Neural progenitor cell (in vitro differentiated cells): Measurements from ENCODE around the gene OR2A25.

Experiments
- CTCF ChIP-seq: fragments of 200-600 bp; sonication (generic); IDR thresholded peaks from 2 replicates; pipeline ENCODE4 v1.5.1; 2017; ENCODE audit warnings: antibody characterized with exemption, mild to moderate bottlenecking
- EZH2 ChIP-seq: fragments of 200-600 bp; sonication (generic); IDR thresholded peaks from 2 replicates; pipeline ENCODE4 v1.6.1; 2017; ENCODE audit warnings: antibody characterized with exemption, mild to moderate bottlenecking, moderate library complexity
- EZH2phosphoT487 ChIP-seq: fragments of 200-600 bp; sonication (generic); IDR thresholded peaks from 2 replicates; pipeline ENCODE4 v1.6.1; 2017; ENCODE audit warnings: antibody characterized with exemption

GRCh38 chr7:144086730-144087129 is 17.1 kb downstream of the OR2A25 start:
- TF ChIP-seq CTCF (no peak), EZH2 (no peak), EZH2phosphoT487 (no peak)
